AG08396 (cell line): ENCODE results near the gene PILRA.
"Not testable (repeated sequence)": the region's sequence is repeated elsewhere in the genome, so short reads cannot be mapped to it uniquely, and the experiment has no call there.

Source experiments
- DNase-seq: peaks from one replicate; pipeline ENCODE4 v3.0.0; 2012; ENCODE audit warnings: low spot score, mixed read lengths

PILRA gene

DNA sequence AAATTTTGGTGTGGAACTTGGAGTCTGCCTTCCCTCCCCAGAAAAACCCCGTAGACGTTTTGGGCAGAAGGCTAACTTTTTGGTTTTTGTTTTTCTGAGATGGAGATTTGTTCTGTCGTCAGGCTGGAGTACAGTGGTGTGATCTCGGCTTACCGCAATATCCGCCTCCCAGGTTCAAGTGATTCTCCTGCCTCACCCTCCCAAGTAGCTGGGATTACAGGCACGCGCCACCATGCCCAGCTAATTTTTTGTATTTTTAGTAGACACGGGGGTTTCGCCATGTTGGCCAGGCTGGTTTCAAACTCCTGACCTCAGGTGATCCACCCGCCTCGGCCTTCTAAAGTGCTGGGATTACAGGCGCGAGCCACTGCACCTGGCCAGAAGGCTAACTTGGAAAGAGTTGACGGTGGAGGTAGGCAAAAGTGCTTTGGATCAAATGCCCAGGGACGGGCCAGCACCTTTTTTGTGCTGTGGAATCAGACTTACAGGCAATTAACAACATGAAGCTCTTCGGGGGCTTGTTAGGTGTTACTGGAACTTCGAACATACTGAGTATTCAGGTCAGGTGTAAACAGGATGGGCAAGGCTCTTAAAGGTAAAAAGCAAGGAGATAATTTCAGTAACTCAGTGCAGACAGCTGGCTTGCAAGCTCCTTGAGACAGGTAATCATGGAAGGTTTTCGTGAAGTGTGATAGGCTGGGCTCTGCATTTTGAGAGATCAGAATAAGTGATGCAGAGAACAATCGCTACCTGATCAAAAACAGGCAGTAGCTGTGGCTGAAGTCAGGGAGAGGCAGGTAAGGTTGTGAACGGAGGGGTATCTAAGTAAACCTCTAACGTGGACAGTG is 61.2 kb downstream of the PILRA start:
- DNase-seq = no peak

DNA sequence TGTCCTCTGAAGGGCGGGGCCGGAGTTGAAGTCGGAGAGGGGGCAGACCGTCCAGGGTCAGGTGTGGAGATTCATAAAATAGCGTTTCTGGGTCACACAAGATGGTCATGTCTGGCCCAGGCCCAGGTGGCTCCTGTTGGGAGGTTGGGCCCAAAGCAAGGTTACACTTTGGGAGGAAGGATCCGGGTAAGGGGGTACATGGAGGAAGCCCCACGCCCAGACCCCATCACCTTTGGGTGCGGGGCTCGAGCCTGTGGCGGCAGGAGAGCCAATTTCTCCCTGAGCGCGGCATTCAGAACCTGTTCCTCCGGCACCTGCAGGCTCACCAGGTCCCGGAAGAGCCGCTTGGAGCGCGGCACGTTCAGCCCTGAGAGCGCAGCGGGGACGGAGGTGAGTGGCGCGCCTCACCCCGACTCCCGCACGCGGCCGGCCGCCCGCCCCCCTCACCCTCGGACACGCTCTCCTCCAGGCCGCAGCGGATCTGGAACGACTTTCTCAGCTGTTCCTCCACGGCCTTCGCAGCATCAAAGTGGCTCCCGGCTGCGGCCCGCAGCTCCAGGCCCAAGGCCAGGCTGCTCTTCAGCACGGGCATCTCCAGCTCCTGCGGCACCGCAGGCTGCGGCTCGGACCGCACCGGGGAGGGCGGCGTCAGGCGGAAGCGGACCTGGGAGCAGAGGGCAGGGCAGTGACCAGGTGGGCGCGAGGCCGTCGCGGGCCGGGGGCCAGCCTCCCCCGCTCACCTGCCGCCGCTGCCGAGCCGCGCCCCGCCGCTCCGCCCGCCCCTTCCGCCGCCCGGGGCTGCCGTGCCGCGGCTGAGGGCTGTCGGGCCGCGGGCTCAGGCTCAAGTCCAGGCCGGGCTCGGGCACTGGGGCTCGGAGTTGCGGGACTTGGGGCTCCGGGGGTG is 62.4 kb downstream of the PILRA start:
- DNase-seq = peak; percentile 50

DNA sequence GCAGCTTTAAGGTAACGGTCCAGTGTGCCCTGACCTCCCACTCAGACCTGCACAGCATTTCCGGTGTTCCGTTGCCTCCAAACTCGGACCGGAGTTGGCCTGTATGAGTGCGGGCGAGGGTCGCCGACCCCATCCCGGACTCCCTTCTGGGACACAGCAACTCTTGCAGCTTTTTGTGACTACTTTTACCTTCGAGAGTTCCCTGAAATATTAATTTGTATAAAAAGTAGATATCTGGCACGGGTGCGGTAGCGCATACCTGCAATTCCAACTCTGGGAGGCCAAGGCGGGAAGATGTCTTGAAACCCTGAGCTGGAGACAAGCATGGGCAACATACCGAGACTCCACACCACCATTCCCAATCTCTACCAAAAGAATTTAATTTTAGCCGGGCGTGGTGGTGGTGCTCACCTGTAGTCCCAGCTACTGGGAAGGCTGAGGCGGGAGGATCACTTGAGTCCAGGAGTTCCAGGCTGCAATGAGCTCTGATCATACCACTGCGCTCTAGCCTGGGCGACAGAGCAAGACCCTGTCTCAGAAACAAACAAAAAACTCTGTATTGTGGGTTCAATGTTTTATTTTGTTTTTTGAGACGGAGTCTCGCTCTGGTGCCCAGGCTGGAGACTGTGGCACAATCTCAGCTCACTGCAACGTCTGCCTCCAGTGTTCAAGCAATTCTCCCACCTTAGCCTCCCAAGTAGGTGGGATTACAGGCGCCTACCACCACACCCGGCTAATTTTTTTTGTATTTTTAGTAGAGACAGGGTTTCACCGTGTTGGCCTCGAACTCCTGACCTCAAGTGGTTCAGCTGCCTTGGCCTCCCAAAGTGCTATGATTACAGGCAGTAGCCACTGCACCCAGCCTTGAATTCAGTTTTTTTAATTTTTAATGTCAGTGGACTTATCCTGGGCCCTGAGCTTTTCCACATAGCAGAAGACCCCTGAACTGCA is 64.1 kb downstream of the PILRA start:
- DNase-seq = no peak

DNA sequence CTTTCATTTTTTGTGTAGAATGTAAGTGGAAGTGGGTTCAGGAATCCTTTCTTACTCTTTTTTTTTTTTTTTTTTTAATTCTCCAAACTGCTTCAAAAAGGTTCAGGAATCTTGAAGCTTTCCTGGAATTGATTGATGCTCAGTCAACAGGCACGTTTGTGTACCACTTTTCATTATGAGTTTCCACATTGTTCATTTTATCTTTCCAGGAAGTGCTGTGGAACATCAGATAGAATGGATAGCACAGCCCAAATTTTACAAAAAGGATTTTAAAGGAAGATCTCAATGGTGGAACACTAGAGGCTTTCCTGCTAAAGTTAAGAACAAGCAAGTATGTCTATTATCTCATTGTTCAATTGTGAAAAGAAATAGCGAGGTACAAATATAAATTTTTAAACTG is 64.9 kb downstream of the PILRA start:
- no peak for DNase-seq

DNA sequence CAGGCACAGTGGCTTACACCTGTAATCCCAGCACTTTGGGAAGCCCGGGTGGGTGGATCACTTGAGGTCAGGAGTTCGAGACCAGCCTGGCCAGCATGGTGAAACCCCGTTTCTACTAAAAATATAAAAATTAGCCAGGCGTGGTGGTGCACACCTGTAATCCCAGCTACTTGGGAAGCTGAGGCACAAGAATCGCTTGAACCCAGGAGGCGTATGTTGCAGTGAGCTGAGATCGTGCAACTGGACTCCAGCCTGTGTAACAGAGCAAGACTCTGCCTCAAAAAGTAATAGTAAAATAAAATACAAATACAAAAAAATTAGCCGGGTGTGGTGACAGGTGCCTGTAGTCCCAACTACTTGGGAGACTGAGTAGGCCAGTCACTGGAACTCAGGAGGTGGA is 65.4 kb downstream of the PILRA start:
- not testable (repeated sequence) for DNase-seq

DNA sequence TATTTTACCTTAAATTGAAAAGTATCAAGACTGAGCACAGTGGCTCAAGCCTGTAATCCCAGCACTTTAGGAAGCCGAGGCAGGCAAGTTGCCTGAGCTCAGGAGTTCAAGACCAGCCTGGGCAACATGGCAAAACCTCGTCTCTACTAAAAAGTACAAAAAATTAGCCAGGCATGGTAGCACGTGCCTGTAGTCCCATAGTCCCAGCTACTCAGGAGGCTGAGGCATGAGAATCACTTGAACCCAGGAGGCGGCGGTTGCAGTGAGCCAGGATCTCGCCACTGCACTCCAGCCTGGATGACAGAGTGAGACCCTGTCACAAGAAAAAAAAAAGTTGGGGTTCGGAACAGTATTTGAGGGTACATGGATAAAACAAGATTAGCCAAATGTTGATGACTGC is 66.0 kb downstream of the PILRA start:
- DNase-seq = not testable (repeated sequence)

DNA sequence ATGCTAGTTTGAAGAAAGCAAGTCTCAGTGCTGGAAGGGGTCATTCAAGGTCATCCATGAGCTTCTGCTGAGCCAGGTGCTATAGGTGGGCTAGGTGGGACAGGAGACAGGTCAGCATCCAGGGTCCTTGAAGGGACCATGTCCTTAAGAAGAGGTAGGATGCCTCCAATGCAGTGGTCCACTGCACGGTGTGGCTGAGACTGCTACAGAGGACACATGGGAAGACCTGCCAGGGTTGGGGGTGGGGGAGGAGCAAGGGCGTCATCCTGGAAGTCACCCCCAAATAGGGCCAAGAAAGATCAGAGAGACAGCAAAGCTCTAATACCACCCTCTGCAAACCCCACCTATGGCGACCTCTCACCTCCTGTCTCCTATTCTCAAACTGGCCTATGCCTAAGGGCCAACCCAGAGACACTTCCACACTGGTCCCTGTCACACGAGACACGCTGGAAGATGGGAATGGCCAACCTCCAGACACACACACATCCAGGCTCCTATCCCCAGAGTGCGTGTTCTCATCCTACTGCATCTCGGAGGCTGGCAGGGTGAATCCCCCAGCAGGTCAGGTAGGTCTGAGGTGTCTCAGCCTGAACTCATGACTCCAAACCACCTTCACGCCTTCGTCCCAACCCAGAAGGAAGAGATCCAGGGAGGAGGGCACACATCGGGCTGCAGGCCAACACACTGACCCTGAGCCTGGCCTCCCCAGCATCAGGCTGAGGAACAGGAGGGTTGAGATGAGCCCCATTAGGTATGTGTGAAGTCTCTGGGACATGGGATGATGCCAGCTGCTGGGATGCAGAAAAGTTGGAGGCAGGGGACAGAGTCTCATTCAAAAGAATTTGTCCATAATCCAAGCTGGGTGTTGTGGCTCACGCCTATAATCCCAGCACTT is 68.6 kb downstream of the PILRA start:
- no peak for DNase-seq

DNA sequence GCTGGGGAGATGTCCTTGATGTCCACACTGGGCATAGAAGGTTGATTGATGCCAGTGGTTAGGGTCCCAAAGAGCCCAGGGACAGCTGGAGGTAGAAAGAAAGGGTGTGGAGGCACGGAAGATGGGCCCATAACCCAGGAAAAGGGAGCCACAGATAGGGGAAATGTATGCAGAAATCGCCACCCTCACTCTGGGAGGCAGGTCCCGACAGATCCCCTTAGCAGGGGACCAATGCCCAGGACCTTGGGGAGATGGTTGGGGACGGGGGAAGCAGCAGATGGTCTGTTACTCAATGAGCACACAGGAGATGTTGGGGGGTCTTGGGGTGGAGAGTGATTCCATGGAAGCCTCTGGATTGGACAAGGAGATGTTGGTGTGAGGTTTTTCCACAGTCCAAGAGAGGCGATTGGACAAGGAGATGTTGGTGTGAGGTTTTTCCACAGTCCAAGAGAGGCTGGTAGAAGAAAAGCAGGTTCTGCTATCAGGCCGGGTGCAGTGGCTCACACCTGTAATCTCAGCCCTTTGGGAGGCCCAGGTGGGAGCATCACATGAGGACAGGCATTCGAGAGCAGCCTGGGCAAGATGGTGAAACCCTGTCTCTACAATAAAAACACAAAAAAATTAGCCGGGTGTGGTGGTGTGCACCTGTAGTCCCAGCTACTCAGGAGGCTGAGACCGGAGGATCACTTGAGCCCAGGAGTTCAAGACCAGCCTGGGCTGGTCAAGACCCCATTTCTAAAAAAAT is 70.0 kb downstream of the PILRA start:
- no peak for DNase-seq

DNA sequence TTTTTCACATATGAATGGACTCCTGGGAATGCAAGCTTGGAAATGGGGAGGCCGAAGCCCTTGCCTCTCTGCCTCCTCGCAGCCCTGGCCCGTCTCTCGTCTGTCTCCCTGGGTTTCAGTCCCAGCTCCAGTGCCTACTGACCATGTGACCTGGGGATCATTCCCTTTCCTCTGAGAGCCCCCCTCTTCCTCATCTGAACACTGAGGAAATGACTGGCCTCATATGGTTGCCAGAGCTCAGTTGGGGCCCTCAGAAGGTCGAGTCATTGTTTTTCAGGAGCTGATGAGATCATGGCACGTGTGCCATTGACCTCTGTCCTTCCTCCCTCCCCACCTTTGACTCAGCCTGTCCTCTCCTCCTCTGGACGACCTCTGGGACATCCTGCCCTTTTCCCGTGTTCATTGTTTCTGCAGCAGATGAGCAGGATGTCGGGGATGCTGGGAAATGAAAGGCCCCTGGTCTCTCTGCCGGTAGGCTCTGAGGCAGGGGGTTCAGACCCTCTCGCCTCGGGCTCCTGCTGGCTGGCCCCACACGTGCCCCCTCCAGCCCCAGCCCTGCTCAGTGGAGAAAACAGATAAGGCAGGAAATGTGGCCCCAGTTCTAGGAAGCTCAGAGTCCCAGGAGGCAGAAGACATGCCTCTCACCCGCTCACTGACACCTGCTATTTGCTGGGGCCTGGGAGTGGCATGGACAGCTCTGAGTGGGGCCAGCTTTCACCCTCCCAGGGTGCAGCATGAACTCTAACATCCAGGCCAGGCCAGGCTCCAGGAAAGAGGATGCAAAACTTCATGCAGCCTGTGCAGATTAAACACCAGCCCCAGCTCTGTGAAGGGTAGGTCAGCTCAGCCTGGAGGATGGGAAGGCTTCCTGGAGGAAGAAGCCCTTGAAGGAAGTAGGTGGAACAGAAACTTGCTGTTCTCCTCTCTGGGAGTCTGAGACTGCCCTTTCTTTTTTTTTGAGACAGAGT is 71.3 kb downstream of the PILRA start:
- DNase-seq = peak; percentile 47

DNA sequence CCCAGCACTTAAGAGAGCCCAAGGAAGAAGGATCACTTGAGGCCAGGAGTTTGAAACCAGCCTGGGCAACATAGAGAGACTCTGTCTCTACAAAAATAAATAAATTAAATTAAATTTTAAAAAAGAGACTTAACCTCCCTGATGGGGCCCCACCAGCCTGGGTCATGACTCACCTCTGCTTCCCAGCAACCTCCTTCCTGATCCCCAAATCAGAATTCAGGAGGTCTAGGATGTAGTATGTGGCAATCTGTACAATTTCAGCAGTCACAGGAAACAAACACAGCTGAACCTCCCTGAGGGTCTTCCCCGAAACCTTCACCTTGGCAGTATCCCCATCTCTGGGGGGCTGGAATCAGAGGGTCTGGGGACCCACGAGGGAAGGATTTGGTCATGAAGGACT is 72.8 kb downstream of the PILRA start:
- no peak for DNase-seq

DNA sequence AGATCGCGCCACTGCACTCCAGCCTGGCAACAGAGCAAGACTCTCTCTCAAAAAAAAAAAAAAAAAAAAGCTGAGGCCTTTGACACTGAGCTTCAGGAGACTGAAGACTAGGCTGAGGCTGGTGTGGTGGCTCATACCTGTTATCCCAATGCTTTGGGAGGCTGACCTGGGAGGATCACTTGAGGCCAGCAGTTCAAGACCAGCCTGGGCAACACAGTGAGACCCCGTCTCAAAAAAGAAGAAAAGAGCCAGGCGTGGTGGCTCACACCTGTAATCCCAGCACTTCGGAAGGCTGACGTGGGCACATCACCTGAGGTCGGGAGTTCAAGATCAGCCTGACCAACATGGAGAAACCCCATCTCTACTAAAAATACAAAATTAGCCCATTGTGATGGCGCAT is 74.1 kb downstream of the PILRA start:
- DNase-seq = not testable (repeated sequence)

DNA sequence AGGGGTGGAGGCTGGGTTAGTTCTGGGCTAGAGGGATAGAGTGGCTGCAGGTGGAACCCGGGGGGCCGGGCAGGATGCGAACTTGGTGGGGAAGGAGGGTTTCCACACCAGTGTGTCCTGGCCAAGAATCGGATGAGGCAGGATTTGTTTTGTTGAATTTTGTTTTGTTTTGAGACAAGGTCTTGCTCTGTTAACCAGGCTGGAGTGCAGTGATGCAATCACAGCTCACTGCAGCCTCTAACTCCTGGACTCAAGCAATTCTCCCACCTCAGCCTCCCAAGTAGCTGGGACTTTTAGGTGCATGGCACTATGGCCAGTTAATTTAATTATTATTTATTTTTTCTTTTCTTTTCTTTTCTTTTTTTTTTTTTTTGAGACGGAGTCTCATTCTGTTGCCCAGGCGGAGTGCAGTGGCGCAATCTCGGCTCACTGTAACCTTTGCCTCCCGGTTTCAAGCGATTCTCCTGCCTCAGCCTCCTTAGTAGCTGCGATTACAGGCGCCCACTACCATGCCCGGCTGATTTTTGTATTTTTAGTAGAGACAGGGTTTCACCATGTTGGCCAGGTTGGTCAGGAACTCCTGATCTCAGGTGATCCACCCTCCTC is 76.0 kb downstream of the PILRA start:
- no peak for DNase-seq
